Fibroblast of lung (primary cell): ENCODE results near the gene SH3PXD2A.

Experiments
- CTCF ChIP-seq, 2 donors: IDR thresholded peaks in 1 of 2; conservative IDR thresholded peaks in 1 of 2; 1 replicate in 1 of 2; 2 replicates in 1 of 2; pipeline ENCODE4 v1.5.1; 2011 to 2012; ENCODE audit warnings: low read length in 2 of 2, control low read depth in 1 of 2, inconsistent platforms in 1 of 2, low read depth in 1 of 2, mild to moderate bottlenecking in 1 of 2
- EZH2 ChIP-seq: IDR thresholded peaks from 2 replicates; pipeline ENCODE4 v1.5.1; 2012; ENCODE audit warnings: low read length, control low read depth, mild to moderate bottlenecking; ENCODE audit errors: missing control alignments

- TF ChIP-seq CTCF (conservative IDR thresholded peaks at IDR 0.05 in 1 of 2, IDR thresholded peaks at IDR 0.05 in 1 of 2; ENCODE audit: low read depth in 1 of 2, low read length in 2 of 2): no peak
- no peak for TF ChIP-seq EZH2
Measured at GRCh38 chr10:103692436-103692951, 162.9 kb downstream of the SH3PXD2A start.
